Measurements from ENCODE around the gene NEAT1.
A peak's percentile ranks its signal among the peaks of the same experiment; 100 is the strongest.
"Not testable (repeated sequence)": the region's sequence is repeated elsewhere in the genome, so short reads cannot be mapped to it uniquely, and the experiment has no call there.

Gene NEAT1

DNA sequence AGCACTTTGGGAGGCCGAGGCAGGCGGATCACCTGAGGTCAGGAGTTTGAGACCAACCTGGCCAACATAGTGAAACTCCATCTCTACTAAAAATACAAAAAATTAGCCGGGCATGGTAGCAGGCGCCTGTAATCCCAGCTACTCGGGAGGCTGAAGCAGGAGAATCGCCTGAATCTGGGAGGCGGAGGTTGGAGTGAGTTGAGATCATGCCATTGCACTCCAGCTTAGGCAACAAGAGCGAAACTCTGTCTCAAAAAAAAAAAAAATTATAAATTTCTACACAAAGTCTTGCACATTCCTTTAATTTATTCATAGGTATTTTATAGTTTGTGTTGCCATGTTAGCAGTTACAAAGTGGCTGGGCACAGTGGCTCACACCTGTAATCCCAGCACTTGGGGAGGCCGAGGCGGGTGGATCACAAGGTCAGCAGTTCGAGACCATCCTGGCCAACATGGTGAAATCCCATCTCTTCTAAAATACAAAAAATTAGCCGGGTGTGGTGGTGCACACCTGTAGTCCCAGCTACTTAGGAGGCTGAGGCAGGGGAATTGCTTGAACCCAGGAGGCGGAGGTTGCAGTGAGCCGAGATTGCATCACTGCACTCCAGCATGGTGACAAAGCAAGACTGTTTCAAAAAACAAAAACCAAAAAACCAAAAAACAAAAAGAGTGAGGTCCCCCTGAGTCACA is 50.1 kb downstream of the NEAT1 start:
- H3K27ac ChIP-seq (ENCODE audit: low read depth, low read length) = not testable (repeated sequence)

DNA sequence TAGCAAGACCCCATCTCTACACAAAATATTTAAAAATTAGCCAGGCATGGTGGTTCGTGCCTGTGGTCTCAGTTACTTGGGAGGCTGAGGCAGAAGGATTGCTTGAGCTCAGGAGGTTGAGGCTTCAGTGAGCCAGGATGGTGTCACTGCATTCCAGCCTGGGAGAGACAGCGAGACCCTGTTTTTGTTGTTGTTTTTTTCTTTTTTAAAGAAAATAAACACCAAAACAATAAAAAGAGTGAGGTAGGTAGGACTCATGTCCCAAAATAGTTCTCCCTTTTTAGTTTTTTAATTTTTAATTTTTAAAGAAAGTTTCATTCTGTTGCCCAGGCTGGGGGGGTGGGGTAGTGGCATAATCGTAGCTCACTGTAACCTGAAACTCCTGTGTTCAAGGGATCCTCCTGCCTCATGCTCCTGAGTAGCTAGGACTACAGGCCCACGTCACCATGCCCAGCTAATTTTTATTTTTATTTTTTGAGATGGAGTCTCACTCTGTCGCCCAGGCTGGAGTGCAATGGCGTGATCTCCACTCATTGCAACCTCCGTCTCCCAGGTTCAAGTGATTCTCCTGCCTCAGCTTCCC is 50.8 kb downstream of the NEAT1 start:
- no peak overlapping the region for H3K27ac ChIP-seq (ENCODE audit: low read depth, low read length)
- peaks cover 29 to 41% of the 10 kb centered on the region in 2 donors for H3K4me1 ChIP-seq (ENCODE audit: control insufficient read depth in 1 of 2, insufficient read depth in 2 of 2, low read length in 2 of 2)
- no peaks in the 10 kb centered on the region for H3K36me3 ChIP-seq (ENCODE audit: control insufficient read depth in 1 of 2, insufficient read depth in 2 of 2, low read length in 2 of 2)
- H3K27me3 ChIP-seq (ENCODE audit: control insufficient read depth in 1 of 2, insufficient read depth in 2 of 2, low read length in 2 of 2) = no peaks in the 10 kb centered on the region
- no peak overlapping the region for H3K9ac ChIP-seq (ENCODE audit: low read depth in 1 of 2, low read length in 2 of 2)
- H3K9me3 ChIP-seq (ENCODE audit: control insufficient read depth in 1 of 2, low read length in 2 of 2) = no peaks in the 10 kb centered on the region
- H3K4me3 ChIP-seq (ENCODE audit: low read depth in 1 of 2, low read length in 2 of 2) = no peak overlapping the region

More for the DNA sequence above, 50.1 kb downstream of the NEAT1 start:
- H3K9ac ChIP-seq (ENCODE audit: low read depth in 1 of 2, low read length in 2 of 2); H3K4me3 ChIP-seq (ENCODE audit: low read depth in 1 of 2, low read length in 2 of 2); H3K27me3 ChIP-seq (ENCODE audit: control insufficient read depth in 1 of 2, insufficient read depth in 2 of 2, low read length in 2 of 2); H3K36me3 ChIP-seq (ENCODE audit: control insufficient read depth in 1 of 2, insufficient read depth in 2 of 2, low read length in 2 of 2); H3K9me3 ChIP-seq (ENCODE audit: control insufficient read depth in 1 of 2, low read length in 2 of 2): not testable (repeated sequence)
- H3K4me1 ChIP-seq (ENCODE audit: control insufficient read depth in 1 of 2, insufficient read depth in 2 of 2, low read length in 2 of 2) = peaks cover 28 to 42% of the 10 kb centered on the region in 2 donors

DNA sequence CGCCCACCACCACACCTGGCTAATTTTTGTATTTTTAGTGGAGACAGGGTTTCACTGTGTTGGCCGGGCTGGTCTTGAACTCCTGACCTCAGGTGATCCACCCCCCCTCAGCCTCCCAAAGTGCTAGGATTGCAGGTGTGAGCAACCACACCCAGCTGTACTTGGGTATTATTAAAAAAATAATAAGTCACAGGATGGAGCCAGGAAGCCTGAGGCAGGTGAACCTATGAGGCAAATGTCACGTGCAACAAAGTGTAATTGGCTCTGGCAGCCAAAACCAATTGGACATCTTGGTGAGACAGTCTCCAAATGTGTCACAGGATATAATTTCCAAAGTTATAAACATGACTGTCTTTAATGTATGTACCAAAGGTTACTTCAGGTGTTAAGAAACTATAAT is 52.3 kb downstream of the NEAT1 start:
- peaks cover 41 to 49% of the 10 kb centered on the region in 2 donors for H3K4me1 ChIP-seq (ENCODE audit: control insufficient read depth in 1 of 2, insufficient read depth in 2 of 2, low read length in 2 of 2)
- H3K27ac ChIP-seq (ENCODE audit: low read depth, low read length) = no peak overlapping the region
- H3K36me3 ChIP-seq (ENCODE audit: control insufficient read depth in 1 of 2, insufficient read depth in 2 of 2, low read length in 2 of 2) = no peaks in the 10 kb centered on the region
- H3K9me3 ChIP-seq (ENCODE audit: control insufficient read depth in 1 of 2, low read length in 2 of 2) = no peaks in the 10 kb centered on the region
- H3K4me3 ChIP-seq (ENCODE audit: low read depth in 1 of 2, low read length in 2 of 2) = peak overlapping the region in 1 of 2 donors; percentile 1
- no peaks in the 10 kb centered on the region for H3K27me3 ChIP-seq (ENCODE audit: control insufficient read depth in 1 of 2, insufficient read depth in 2 of 2, low read length in 2 of 2)
- H3K9ac ChIP-seq (ENCODE audit: low read depth in 1 of 2, low read length in 2 of 2) = peak overlapping the region in 1 of 2 donors; percentile 35

DNA sequence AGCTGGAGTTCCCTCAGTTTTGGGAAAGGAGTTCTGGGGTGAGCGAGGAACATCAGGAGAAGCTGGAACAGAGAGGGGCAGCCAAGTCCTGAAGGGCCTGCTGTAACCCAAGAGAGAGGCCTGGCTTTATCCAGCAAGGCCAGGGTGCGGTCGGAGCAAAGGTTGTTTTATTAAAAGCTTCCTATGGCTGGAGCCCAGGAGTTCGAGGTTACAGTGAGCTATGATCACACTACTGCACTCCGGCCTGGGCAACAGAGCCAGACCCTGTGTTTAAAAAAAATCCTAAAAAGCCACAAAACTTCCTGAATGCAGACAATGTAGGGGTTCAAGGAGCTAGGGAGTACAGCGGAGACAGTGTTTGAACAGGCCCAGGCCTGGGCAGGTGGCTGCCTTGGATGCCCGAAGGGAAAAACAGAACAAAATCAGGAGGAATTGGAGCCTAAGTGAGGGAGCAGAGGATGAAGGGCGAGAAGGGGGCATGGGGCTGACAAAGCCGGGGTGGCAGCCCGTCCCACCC is 54.1 kb downstream of the NEAT1 start:
- Histone ChIP-seq H3K4me3 (ENCODE audit: low read depth in 1 of 2, low read length in 2 of 2) (peak overlapping the region; percentile 89), H3K27me3 (ENCODE audit: control insufficient read depth in 1 of 2, insufficient read depth in 2 of 2, low read length in 2 of 2) (no peaks in the 10 kb centered on the region), H3K4me1 (ENCODE audit: control insufficient read depth in 1 of 2, insufficient read depth in 2 of 2, low read length in 2 of 2) (peaks cover 36 to 44% of the 10 kb centered on the region in 2 donors), H3K36me3 (ENCODE audit: control insufficient read depth in 1 of 2, insufficient read depth in 2 of 2, low read length in 2 of 2) (no peaks in the 10 kb centered on the region), H3K9ac (ENCODE audit: low read depth in 1 of 2, low read length in 2 of 2) (peak overlapping the region; percentile 99 to 100), H3K9me3 (ENCODE audit: control insufficient read depth in 1 of 2, low read length in 2 of 2) (no peaks in the 10 kb centered on the region), H3K27ac (ENCODE audit: low read depth, low read length) (peak overlapping the region; percentile 99)

DNA sequence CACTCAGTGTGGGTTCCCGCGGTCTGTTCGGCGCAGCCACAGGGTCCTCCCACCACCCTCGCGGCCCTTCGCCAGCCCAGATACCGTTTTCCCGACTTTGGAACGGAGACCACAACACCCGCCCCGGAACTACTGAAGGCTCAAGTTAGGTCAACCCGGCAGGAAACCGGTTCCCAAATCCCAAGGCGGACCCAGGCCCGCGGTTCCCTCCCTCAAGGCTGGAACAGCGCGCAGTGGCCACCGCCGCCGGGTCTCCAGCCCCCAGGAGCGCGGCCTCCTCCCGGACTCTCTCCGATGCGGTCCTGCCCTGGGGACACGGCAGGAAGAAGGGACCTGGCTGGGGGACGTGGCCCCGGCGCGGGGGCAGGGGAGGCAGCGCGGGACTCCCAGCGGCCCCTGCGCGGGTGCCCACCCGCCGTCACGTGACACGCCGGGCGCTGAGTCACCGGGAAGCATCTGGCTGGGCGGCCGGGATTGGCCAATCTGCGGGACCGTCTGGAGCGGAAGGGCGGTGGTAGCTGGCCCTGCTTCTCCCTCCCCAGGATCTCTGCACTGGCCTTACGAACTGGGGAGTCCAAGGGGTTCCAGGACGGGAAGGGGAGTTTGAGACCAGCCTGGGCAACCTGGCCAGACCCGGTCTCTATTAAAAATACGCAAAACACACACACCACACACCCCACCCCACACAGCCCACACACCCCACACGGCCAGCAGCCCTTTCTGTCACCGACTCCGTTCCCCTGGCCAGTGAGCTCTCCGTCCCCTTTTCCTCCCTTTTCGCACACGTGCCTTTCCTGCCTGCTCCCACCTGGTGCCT is 54.8 kb downstream of the NEAT1 start:
- no peaks in the 10 kb centered on the region for H3K27me3 ChIP-seq (ENCODE audit: control insufficient read depth in 1 of 2, insufficient read depth in 2 of 2, low read length in 2 of 2)
- peak overlapping the region; percentile 99 to 100 for H3K9ac ChIP-seq (ENCODE audit: low read depth in 1 of 2, low read length in 2 of 2)
- peaks cover 30 to 40% of the 10 kb centered on the region in 2 donors for H3K4me1 ChIP-seq (ENCODE audit: control insufficient read depth in 1 of 2, insufficient read depth in 2 of 2, low read length in 2 of 2)
- H3K9me3 ChIP-seq (ENCODE audit: control insufficient read depth in 1 of 2, low read length in 2 of 2) = no peaks in the 10 kb centered on the region
- H3K27ac ChIP-seq (ENCODE audit: low read depth, low read length) = peak overlapping the region; percentile 99
- H3K4me3 ChIP-seq (ENCODE audit: low read depth in 1 of 2, low read length in 2 of 2) = peak overlapping the region; percentile 89
- no peaks in the 10 kb centered on the region for H3K36me3 ChIP-seq (ENCODE audit: control insufficient read depth in 1 of 2, insufficient read depth in 2 of 2, low read length in 2 of 2)

DNA sequence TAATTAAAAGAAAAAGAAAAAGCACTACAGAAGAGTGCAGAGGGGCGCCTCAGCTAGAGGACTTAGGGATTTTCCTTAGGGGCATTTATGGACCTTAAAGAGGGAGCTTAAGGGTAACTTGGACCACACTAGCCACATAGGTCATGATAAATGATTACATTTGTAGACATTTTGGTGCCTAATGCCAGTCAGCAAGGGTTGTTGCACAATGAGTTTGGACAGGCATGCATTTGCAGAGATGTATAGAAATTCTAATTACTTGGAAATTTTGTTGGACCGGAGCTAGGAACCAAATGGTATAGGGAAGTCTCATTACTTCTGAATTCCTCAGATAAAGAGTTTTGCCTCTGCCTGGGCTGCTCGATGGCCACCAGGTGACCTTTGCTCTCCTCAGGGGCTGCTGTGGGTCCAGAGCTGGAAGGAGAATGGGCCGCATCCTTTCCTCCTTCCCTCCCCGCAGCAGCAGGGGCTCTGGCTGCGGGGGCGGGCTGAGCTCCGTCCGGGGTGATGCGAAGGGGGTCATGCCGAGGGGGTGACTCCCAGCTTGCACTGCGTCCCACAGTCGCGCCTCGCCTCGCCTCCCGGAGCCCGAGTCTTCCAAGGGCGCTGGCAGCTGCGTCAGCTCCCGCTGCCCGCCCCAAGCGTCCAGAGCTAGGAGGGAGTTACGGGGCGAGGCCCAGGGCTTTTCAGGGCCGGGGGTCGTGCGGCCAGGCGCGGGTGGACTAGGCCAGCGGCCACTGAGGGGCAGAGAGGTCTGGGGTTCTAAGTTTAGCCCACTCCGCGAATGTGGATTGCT is 56.0 kb downstream of the NEAT1 start:
- peak overlapping the region; percentile 89 for H3K27ac ChIP-seq (ENCODE audit: low read depth, low read length)
- H3K4me1 ChIP-seq (ENCODE audit: control insufficient read depth in 1 of 2, insufficient read depth in 2 of 2, low read length in 2 of 2) = peaks cover 29 to 40% of the 10 kb centered on the region in 2 donors
- no peaks in the 10 kb centered on the region for H3K27me3 ChIP-seq (ENCODE audit: control insufficient read depth in 1 of 2, insufficient read depth in 2 of 2, low read length in 2 of 2)
- H3K4me3 ChIP-seq (ENCODE audit: low read depth in 1 of 2, low read length in 2 of 2) = peak overlapping the region; percentile 32 to 36
- H3K9me3 ChIP-seq (ENCODE audit: control insufficient read depth in 1 of 2, low read length in 2 of 2) = no peaks in the 10 kb centered on the region
- no peaks in the 10 kb centered on the region for H3K36me3 ChIP-seq (ENCODE audit: control insufficient read depth in 1 of 2, insufficient read depth in 2 of 2, low read length in 2 of 2)
- peak overlapping the region; percentile 64 to 100 for H3K9ac ChIP-seq (ENCODE audit: low read depth in 1 of 2, low read length in 2 of 2)

DNA sequence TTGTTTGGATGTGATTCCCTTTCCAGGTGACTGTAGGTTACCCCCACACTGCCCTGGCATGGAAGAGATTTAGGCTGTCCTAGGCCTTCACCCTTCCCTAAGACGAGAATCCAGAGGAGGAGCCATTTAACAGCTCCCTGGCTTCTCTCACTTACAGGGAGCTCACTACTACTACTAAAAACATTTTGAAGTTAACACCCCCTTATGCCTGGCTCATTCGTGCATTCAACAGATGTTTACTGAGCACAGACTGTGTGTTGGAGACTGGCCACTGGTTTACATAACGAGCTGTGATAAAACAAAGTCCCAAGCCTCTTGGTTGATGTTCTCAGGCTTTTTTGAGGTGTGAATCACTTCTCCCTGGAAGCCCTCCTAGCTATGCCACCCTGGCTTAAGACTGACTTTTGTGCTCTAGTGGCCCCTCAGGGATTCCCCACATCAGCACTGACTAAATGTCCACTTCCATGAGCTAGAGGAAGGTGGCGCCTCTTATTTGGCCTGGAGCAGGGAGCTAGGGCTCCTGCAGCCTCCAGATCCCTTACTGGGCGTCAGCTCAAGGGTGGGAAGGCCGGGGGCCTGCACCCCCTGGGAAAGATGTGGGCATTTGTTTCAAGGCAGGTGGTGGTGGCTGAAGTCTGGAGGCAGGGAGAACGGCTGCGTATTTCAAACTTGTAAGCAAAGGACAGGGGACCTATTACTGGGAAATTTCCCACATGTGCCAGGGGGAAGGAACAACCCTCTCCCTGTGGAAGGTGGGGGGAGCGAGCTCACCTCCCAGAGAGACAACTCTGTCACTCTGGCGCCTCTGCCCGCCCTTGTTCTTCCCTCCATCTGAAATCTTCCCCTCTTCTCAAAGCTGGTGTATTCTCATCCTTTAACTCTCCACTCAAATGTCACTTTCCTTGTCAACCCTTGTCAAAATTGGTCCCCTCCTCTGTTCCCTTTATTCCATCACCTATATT is 56.9 kb downstream of the NEAT1 start:
- Histone ChIP-seq H3K4me1 (ENCODE audit: control insufficient read depth in 1 of 2, insufficient read depth in 2 of 2, low read length in 2 of 2) (peaks cover 29 to 36% of the 10 kb centered on the region in 2 donors), H3K27ac (ENCODE audit: low read depth, low read length) (peak overlapping the region; percentile 89), H3K36me3 (ENCODE audit: control insufficient read depth in 1 of 2, insufficient read depth in 2 of 2, low read length in 2 of 2) (no peaks in the 10 kb centered on the region), H3K9me3 (ENCODE audit: control insufficient read depth in 1 of 2, low read length in 2 of 2) (no peaks in the 10 kb centered on the region), H3K9ac (ENCODE audit: low read depth in 1 of 2, low read length in 2 of 2) (peak overlapping the region; percentile 50 to 64), H3K27me3 (ENCODE audit: control insufficient read depth in 1 of 2, insufficient read depth in 2 of 2, low read length in 2 of 2) (no peaks in the 10 kb centered on the region), H3K4me3 (ENCODE audit: low read depth in 1 of 2, low read length in 2 of 2) (peak overlapping the region; percentile 32 to 36)

DNA sequence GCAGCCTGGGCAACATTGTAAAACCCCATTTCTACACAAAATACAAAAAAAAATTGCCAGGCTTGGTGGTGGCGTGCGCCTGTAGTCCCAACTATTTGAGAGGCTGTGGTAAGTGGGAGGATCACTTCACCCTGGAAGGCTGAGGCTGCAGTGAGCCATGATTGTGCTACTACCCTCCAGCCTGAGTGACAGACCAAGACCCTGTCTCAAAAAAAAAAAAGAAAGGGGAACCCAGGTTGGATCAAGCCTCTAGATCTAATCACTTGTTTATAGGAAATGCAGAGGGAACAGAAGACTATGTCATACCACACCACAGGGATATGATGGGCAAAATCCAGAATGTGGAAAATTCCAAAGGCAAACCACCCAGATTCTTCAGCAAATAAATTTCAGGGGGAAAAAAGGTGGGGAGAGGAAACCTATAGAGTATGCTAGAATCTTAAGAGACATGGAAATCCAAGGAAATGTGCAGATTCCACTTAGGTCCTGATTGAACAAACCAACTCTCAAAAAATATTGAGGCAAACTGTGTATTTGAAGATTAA is 59.8 kb downstream of the NEAT1 start:
- Histone ChIP-seq H3K36me3 (ENCODE audit: control insufficient read depth in 1 of 2, insufficient read depth in 2 of 2, low read length in 2 of 2) (no peaks in the 10 kb centered on the region), H3K4me3 (ENCODE audit: low read depth in 1 of 2, low read length in 2 of 2) (no peak overlapping the region), H3K4me1 (ENCODE audit: control insufficient read depth in 1 of 2, insufficient read depth in 2 of 2, low read length in 2 of 2) (peaks cover 13 to 20% of the 10 kb centered on the region in 2 donors), H3K27me3 (ENCODE audit: control insufficient read depth in 1 of 2, insufficient read depth in 2 of 2, low read length in 2 of 2) (no peaks in the 10 kb centered on the region), H3K27ac (ENCODE audit: low read depth, low read length) (no peak overlapping the region), H3K9ac (ENCODE audit: low read depth in 1 of 2, low read length in 2 of 2) (no peak overlapping the region), H3K9me3 (ENCODE audit: control insufficient read depth in 1 of 2, low read length in 2 of 2) (no peaks in the 10 kb centered on the region)

DNA sequence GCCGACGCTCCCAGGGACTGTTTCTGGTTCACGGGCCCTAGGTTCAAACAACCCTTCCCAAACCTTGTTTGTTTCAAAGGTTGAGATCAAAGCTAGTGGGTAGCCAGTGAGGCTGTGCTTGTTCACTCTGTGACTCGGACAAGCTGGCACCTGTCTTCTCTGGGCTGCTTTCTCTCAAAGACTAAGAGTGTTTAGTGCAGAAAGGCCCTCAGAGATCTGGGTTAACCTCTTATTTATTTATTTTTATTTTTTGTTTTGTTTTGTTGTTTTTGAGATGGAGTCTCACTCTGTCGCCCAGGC is 63.3 kb downstream of the NEAT1 start:
- Histone ChIP-seq H3K9ac (ENCODE audit: low read depth in 1 of 2, low read length in 2 of 2) (no peak overlapping the region), H3K4me3 (ENCODE audit: low read depth in 1 of 2, low read length in 2 of 2) (no peak overlapping the region), H3K4me1 (ENCODE audit: control insufficient read depth in 1 of 2, insufficient read depth in 2 of 2, low read length in 2 of 2) (peaks cover 32 to 33% of the 10 kb centered on the region in 2 donors), H3K27ac (ENCODE audit: low read depth, low read length) (no peak overlapping the region), H3K27me3 (ENCODE audit: control insufficient read depth in 1 of 2, insufficient read depth in 2 of 2, low read length in 2 of 2) (no peaks in the 10 kb centered on the region), H3K9me3 (ENCODE audit: control insufficient read depth in 1 of 2, low read length in 2 of 2) (no peaks in the 10 kb centered on the region), H3K36me3 (ENCODE audit: control insufficient read depth in 1 of 2, insufficient read depth in 2 of 2, low read length in 2 of 2) (no peaks in the 10 kb centered on the region)
